GM12872 (cell line): ENCODE data around the gene UBE2L3.
A peak's percentile ranks its signal among the peaks of the same experiment; 100 is the strongest.

Experiments
- TF ChIP-seq, protein P1 (sequence below): IDR thresholded peaks from 3 replicates; pipeline ENCODE4 v1.5.1; 2011; ENCODE audit warnings: low read depth, mild to moderate bottlenecking, low read length, moderate library complexity; ENCODE audit not compliant: insufficient read depth

The UBE2L3 gene

DNA sequence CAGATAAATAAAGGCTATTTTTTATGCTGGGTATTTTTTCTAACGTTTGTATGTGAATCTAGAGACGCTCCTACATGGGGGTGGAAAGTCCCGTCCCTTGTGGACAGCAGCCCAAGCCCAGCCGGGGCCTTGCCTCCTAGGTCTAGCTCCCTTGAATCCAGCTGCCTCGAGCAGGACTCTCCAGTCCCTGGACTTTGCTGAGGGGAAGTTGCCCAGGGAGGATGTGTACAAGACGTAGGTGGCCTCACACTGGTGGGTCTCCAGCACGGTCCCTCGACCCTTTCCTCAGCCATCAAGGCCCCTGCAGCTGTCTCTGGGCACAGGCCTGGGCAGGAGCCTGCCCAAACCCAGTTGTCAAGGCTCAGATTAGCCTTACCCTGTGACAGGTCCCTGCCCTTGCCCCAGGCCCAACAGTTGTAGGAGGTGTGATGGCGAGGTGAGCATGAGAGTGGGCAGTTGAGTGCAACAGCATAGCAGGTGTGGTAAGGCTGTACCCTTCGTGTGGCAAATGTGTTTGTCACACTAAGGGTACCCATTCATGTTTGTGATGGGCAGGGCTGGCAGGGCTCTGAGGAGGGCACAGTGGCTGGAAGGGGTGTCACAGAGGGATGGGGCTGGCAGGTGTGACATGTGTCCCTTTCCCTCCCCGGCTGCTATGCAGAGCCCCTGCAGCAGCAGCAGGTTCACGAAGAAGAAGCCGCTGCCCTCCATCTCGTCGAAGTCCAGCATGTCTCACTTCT is 68.4 kb downstream of the UBE2L3 start:
- TF ChIP-seq, protein P1, sequence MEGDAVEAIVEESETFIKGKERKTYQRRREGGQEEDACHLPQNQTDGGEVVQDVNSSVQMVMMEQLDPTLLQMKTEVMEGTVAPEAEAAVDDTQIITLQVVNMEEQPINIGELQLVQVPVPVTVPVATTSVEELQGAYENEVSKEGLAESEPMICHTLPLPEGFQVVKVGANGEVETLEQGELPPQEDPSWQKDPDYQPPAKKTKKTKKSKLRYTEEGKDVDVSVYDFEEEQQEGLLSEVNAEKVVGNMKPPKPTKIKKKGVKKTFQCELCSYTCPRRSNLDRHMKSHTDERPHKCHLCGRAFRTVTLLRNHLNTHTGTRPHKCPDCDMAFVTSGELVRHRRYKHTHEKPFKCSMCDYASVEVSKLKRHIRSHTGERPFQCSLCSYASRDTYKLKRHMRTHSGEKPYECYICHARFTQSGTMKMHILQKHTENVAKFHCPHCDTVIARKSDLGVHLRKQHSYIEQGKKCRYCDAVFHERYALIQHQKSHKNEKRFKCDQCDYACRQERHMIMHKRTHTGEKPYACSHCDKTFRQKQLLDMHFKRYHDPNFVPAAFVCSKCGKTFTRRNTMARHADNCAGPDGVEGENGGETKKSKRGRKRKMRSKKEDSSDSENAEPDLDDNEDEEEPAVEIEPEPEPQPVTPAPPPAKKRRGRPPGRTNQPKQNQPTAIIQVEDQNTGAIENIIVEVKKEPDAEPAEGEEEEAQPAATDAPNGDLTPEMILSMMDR, result no peak

DNA sequence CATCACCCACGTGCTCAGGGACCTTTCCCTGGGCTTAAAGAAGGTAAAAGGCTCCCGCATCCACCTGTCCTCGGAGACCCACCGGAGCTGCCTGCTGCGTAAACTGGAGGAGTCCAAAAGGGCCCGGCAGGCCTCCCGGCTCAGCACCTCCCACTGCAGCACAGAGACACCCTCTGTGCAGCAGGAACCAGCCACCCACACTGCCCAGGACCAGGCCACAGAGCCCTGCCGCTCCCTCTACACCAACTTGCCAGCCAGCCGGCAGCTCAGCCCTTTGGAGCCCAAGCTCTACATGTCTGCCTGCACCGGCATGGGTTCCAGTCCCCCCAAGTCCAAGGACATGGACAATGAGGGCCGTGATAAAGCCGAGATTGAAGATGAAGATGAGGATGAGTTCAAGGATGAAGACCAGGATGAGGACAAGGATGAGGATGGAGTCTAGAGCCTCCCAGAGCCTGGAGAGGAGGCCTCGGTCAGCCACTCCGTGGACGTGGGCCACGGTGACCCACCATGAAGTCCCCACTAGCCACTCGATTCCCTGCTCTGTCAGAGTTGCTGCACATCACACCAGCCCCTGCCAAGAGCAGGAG is 69.2 kb downstream of the UBE2L3 start:
- TF ChIP-seq, protein P1, result no peak

DNA sequence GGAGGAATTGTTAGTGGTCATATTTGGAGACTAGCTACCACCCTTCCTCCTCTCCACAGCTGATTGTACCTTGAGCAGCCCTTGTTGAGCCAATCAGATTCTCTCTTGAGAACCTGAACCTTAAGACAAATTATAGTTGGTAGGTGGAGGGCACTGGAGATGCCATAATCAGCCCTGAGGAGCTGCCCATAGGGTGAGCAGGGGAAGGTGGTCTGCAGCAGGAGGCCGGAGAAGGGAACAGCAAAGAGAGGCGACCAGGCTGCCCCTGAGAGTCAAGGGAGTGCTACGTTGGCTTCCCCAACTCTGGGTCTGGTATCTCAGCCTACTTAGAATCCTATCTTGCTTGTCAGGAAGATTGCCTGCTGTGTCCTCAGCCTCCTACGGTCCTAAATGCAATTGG is 71.8 kb downstream of the UBE2L3 start:
- TF ChIP-seq, protein P1, result no peak

DNA sequence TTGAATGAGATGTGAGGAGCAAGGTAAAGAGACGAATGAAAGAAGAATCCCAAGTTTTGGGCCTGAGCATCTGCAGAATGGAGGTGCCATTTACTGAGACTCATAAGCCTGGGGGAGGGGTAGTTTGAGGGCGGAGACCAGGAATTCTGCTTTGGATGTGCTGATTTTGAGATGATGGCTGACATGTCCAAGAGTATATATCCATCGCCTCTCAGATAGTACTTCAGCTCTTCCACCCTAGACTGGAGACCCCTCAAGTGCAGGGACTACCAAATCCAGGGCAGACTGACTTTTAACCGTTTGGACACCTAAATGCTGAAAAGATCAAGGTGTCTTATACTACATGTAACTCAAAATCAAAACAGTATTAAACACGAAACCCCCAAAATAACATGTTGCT is 73.3 kb downstream of the UBE2L3 start:
- TF ChIP-seq, protein P1, result no peak

DNA sequence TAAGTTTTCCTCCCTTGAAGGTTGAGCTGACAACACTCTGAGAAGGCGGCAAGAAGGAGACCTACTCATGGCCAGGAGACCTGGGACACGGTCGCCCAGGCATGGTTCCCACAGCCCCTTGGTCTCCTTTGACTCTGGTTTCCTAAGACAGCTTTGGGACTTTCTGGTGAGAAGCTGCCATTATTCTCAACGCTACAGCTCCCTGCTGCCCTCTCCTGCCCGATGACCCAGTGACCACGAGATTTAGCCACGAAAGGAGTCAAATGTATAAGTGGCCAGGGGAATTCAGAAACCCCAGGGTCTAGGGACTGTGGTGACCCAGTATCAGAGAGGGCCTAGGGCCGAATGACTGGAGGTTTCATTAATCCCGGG is 73.9 kb downstream of the UBE2L3 start:
- TF ChIP-seq, protein P1, result peak; percentile 44

DNA sequence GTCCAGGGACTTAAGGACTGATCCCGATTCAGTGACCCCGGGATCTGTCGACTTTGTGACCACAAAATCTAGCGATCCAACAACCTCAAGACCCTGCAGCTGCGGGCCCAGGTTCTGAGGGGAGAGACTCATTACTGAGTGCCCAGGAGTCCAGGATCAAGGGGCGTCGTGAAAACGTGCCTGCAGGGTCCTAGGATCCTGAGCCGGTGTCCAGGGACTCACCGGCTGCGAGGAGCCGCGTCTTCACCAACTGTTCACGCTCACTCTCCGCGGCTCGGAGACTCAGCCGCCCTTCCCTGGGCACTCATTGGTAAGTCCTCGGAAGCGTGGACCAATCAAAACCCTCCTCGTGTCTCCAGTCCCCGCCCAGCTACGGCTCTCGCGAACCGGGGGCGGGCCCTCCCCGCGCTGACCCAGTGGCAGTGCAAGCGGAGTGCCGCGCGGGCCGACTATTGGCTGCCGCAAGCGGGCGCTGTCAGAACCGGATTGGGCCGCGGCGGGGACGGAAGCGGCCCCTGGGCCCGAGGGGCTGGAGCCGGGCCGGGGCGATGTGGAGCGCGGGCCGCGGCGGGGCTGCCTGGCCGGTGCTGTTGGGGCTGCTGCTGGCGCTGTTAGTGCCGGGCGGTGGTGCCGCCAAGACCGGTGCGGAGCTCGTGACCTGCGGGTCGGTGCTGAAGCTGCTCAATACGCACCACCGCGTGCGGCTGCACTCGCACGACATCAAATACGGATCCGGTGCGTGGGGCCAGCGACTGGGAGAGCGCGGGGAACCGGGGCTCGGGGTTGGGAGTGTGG is 74.5 kb downstream of the UBE2L3 start, which contains the start of gene SDF2L1:
TSS of gene SDF2L1 (plus strand) at position 514 of the 795 bp plus-strand sequence. CDS start at position 549, 35 bp downstream.
- TF ChIP-seq, protein P1, result no peak
